ENCODE results near the gene SND1. TPM values are rescaled to one million over a fixed set of nuclear protein-coding genes. Genes with fewer than 3 reads are reported as not detected.
A peak's percentile ranks its signal among the peaks of the same experiment; 100 is the strongest.

Gene SND1
- total RNA-seq, 3 donors from 2014 or later: 83.5 to 131 (median 120) TPM

GRCh38 chr7:127653396-127653795 lies 1.4 kb downstream of the SND1 start:
- Histone ChIP-seq H3K36me3 (no peaks in the 10 kb centered on the region), H3K27me3 (no peaks in the 10 kb centered on the region), H3K4me3 (peak overlapping the region in 2 of 3 donors; percentile 78 to 95), H3K4me1 (no peaks in the 10 kb centered on the region), H3K27ac (no peak overlapping the region), H3K9me3 (no peaks in the 10 kb centered on the region)
- no peak for DNase-seq (ENCODE audit: low spot score in 2 of 2)
- no peak for TF ChIP-seq CTCF (IDR thresholded peaks at IDR 0.05)
- no peak for TF ChIP-seq POLR2AphosphoS5 (IDR thresholded peaks at IDR 0.05)
- no peak for TF ChIP-seq POLR2A (IDR thresholded peaks at IDR 0.05)
- intact Hi-C loops (cut with DNase I; ENCODE audit: low total_unique reads): no loop called here

GRCh38 chr7:127654404-127655394 lies 2.7 kb downstream of the SND1 start:
- H3K9me3 ChIP-seq: no peaks in the 10 kb centered on the region
- H3K27ac ChIP-seq: no peak overlapping the region
- DNase-seq (ENCODE audit: low spot score in 2 of 2): no peak
- no peaks in the 10 kb centered on the region for H3K4me1 ChIP-seq
- no peaks in the 10 kb centered on the region for H3K36me3 ChIP-seq
- TF ChIP-seq POLR2AphosphoS5 (IDR thresholded peaks at IDR 0.05) (no peak), CTCF (IDR thresholded peaks at IDR 0.05) (no peak), POLR2A (IDR thresholded peaks at IDR 0.05) (no peak)
- H3K4me3 ChIP-seq: peak overlapping the region in 1 of 3 donors; percentile 2
- no peaks in the 10 kb centered on the region for H3K27me3 ChIP-seq
- intact Hi-C loops (cut with DNase I; ENCODE audit: low total_unique reads): no loop called here

- Histone ChIP-seq H3K36me3 (no peaks in the 10 kb centered on the region), H3K4me1 (no peaks in the 10 kb centered on the region), H3K9me3 (no peaks in the 10 kb centered on the region), H3K4me3 (no peak overlapping the region), H3K27me3 (no peaks in the 10 kb centered on the region), H3K27ac (no peak overlapping the region)
- no peak for DNase-seq (ENCODE audit: low spot score in 2 of 2)
- no peak for TF ChIP-seq POLR2AphosphoS5 (IDR thresholded peaks at IDR 0.05)
- no peak for TF ChIP-seq POLR2A (IDR thresholded peaks at IDR 0.05)
- TF ChIP-seq CTCF (IDR thresholded peaks at IDR 0.05): no peak
- intact Hi-C loops (cut with DNase I; ENCODE audit: low total_unique reads): no loop called here
Measured at GRCh38 chr7:127655720-127656119, 3.7 kb downstream of the SND1 start.

- no peak for TF ChIP-seq CTCF (IDR thresholded peaks at IDR 0.05)
- TF ChIP-seq POLR2AphosphoS5 (IDR thresholded peaks at IDR 0.05): no peak
- TF ChIP-seq POLR2A (IDR thresholded peaks at IDR 0.05): no peak
- intact Hi-C loops (cut with DNase I; ENCODE audit: low total_unique reads): no loop called here
- H3K4me3 ChIP-seq: no peak overlapping the region
- no peaks in the 10 kb centered on the region for H3K27me3 ChIP-seq
- no peak for DNase-seq (ENCODE audit: low spot score in 2 of 2)
- no peaks in the 10 kb centered on the region for H3K4me1 ChIP-seq
- no peak overlapping the region for H3K27ac ChIP-seq
- no peaks in the 10 kb centered on the region for H3K9me3 ChIP-seq
- H3K36me3 ChIP-seq: no peaks in the 10 kb centered on the region
Measured at GRCh38 chr7:127657500-127657899, 5.5 kb downstream of the SND1 start.

GRCh38 chr7:127658970-127659630 lies 7.1 kb downstream of the SND1 start:
- H3K36me3 ChIP-seq: no peaks in the 10 kb centered on the region
- intact Hi-C loops (cut with DNase I; ENCODE audit: low total_unique reads): no loop called here
- H3K27ac ChIP-seq: no peak overlapping the region
- TF ChIP-seq POLR2A (IDR thresholded peaks at IDR 0.05) (no peak), POLR2AphosphoS5 (IDR thresholded peaks at IDR 0.05) (no peak), CTCF (IDR thresholded peaks at IDR 0.05) (no peak)
- H3K4me1 ChIP-seq: no peaks in the 10 kb centered on the region
- no peaks in the 10 kb centered on the region for H3K27me3 ChIP-seq
- no peak overlapping the region for H3K4me3 ChIP-seq
- H3K9me3 ChIP-seq: no peaks in the 10 kb centered on the region
- no peak for DNase-seq (ENCODE audit: low spot score in 2 of 2)

Data from breast epithelium (tissue), 4 donors.